WERI-Rb-1 (cell line): Measurements from ENCODE around the gene AAMP.

Source experiments
- DNase-seq: peaks from one replicate; pipeline ENCODE4 v3.0.0-alpha.2; 2020
- H3K27ac ChIP-seq: fragments of 250-450 bp; sonication (Bioruptor Pico); 2 replicates; pipeline ENCODE4 v1.5.1; 2020; ENCODE audit warnings: mild to moderate bottlenecking, moderate library complexity
- H3K27me3 ChIP-seq: fragments of 250-450 bp; sonication (Bioruptor Pico); 2 replicates; pipeline ENCODE4 v1.5.1; 2021; ENCODE audit warnings: mild to moderate bottlenecking, low read depth, moderate library complexity; ENCODE audit not compliant: insufficient read depth, severe bottlenecking
- H3K36me3 ChIP-seq: fragments of 250-450 bp; sonication (Bioruptor Pico); 2 replicates; pipeline ENCODE4 v1.5.1; 2020; ENCODE audit warnings: mild to moderate bottlenecking, moderate library complexity
- H3K4me3 ChIP-seq: 2 replicates; pipeline ENCODE4 v1.5.1; 2011; ENCODE audit warnings: low read depth, mild to moderate bottlenecking, control low read depth, low read length
- H3K9me3 ChIP-seq: fragments of 250-450 bp; sonication (Bioruptor Pico); 2 replicates; pipeline ENCODE4 v1.5.1; 2021; ENCODE audit warnings: mild to moderate bottlenecking, moderate library complexity; ENCODE audit not compliant: severe bottlenecking
- TF ChIP-seq, protein P1 (sequence below): IDR thresholded peaks from 2 replicates; pipeline ENCODE4 v1.5.1; 2011; ENCODE audit warnings: low read depth, mild to moderate bottlenecking, control low read depth, inconsistent platforms, low read length

Gene AAMP

DNA sequence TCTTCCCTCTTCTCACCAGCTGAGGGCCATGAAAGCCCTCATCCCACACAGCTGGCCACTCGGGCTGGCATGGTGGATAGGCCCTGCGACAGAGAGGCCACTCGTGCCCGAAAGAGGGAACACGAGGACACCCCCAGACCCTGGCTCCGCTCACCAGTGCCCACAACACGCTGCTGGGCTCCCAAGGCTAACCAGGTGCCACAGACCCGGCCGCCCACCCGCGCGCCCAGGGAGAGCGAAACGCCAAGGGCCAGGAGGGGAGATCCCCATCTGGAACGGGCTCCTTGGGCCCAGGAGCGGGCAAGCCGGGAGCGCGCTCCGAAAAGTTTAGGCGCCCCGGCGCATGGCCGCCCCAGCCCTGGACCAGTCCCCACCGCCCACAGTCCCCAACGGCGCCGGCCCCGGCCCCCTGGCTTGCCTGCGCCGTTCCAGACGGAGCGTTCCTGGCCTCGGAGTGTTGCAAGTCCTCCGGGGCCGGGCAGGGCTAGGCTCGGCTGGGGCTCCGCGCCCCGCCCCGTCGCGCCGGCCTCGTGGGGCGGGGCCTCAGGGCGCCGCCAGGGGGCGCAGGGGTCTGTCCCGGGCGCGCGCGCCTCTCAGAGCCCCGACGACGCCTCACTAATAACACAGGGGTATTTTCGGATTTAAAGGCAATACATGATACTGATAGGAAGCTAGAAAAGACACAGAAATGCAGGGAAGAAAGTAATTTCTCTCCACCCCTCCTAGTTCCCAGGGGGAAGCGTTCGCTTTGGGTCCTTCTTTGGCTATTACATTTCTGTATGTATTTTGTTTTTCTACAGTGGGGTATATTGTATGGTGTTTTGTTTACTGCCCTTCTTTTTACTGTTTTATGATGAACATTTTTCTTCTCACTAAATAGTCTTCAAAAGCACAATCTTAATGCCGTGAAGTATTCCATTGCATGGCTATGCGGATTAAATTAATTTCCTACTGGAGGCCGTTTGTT is 22.4 kb upstream of the AAMP start, which contains the start of gene TMBIM1:
TSS of gene TMBIM1 (minus strand) at position 456 of the 967 bp plus-strand sequence. CDS start 10,362 bp downstream, outside the sequence.
- Histone ChIP-seq H3K27me3 (no peaks in the 10 kb centered on the region), H3K36me3 (no peaks in the 10 kb centered on the region), H3K27ac (no peak within 1 kb of the TSS), H3K9me3 (no peaks in the 10 kb centered on the region), H3K4me3 (no peak within 1 kb of the TSS)
- no peak for DNase-seq
- TF ChIP-seq, protein P1, sequence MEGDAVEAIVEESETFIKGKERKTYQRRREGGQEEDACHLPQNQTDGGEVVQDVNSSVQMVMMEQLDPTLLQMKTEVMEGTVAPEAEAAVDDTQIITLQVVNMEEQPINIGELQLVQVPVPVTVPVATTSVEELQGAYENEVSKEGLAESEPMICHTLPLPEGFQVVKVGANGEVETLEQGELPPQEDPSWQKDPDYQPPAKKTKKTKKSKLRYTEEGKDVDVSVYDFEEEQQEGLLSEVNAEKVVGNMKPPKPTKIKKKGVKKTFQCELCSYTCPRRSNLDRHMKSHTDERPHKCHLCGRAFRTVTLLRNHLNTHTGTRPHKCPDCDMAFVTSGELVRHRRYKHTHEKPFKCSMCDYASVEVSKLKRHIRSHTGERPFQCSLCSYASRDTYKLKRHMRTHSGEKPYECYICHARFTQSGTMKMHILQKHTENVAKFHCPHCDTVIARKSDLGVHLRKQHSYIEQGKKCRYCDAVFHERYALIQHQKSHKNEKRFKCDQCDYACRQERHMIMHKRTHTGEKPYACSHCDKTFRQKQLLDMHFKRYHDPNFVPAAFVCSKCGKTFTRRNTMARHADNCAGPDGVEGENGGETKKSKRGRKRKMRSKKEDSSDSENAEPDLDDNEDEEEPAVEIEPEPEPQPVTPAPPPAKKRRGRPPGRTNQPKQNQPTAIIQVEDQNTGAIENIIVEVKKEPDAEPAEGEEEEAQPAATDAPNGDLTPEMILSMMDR, result no peak

DNA sequence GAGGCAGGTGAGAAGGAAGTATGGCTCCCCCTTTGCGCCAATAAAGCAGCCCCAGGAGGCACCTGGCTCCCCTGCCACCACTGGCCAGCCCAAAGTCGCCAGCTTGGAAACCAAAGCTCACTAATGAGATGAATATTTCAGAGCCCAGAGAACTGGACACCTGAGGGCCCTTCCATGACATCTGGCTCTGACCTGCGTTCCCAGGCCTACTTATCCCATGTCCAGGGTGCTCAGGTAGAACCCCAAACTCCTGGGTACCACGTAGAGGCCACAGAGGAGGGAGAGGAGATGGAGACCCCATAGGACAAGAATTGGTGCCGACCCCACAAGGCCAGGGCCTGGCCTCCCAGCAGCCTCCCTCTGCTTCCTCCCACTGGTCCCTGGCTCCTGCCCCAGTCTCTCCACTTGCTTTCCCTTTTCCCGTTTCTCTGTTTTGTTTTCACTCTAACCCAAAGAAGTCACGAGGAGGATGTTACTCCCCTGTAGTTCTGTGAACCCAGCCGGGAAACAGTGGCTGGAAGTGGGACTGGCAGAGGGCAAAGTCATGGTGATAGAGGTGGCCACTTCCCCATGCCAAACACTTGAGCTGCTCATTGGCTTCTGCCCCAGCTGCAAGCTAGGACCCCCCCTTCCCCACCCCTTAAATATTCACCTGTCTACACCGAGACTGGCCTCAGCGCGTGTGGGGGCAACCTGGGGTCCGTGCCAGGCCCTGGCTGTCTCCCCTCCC is 21.5 kb upstream of the AAMP start:
- TF ChIP-seq, protein P1, result no peak
- Histone ChIP-seq H3K9me3 (no peaks in the 10 kb centered on the region), H3K27ac (no peak overlapping the region), H3K4me3 (no peak overlapping the region), H3K36me3 (no peaks in the 10 kb centered on the region), H3K27me3 (no peaks in the 10 kb centered on the region)
- DNase-seq, result no peak

DNA sequence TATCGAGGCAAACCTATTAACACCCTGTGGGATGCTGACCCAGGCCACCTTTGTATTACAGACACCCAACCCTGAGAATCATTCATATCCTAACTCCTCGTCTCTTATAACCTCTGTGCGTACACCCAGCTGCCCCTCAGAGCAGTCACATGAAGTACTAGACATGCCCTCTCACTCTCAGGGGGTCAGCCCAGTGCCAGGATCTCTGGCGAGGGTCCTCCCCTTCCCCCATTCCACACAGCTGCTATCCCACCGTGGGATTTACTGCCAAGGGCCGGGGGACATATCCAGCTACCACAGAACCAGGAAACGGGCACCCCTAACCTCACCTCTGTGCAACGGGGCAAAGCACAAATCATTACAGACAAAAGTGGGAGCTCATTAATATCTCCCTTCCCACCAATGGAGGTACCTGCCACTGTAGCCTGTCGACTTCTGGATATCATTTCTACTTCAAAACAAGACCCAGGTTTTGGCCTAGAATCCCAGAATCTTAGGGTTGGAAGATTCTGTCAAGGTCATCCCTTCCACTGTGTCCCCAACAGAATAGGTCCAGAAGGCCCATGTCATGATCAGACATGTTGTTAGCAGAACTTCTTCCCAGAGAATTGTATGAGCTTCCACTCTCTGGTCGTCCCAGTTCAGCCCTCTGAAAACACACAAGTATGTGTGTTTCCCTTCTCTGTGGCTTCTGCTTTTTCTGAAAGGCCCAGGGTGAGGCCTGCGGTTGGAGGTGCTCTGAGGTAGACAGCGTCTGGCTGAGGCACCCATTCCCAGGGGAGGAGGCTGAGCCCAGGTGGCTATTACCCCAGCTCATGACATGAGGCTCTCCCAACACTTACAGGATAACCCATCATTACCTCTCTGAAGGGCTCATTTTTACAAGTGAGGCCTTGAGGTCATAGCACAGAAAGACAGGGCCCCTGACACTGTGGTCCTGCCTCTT is 20.7 kb upstream of the AAMP start:
- H3K9me3 ChIP-seq, result no peaks in the 10 kb centered on the region
- TF ChIP-seq, protein P1, result no peak
- no peaks in the 10 kb centered on the region for H3K36me3 ChIP-seq
- no peak overlapping the region for H3K27ac ChIP-seq
- no peak for DNase-seq
- H3K4me3 ChIP-seq, result no peak overlapping the region
- H3K27me3 ChIP-seq, result no peaks in the 10 kb centered on the region

DNA sequence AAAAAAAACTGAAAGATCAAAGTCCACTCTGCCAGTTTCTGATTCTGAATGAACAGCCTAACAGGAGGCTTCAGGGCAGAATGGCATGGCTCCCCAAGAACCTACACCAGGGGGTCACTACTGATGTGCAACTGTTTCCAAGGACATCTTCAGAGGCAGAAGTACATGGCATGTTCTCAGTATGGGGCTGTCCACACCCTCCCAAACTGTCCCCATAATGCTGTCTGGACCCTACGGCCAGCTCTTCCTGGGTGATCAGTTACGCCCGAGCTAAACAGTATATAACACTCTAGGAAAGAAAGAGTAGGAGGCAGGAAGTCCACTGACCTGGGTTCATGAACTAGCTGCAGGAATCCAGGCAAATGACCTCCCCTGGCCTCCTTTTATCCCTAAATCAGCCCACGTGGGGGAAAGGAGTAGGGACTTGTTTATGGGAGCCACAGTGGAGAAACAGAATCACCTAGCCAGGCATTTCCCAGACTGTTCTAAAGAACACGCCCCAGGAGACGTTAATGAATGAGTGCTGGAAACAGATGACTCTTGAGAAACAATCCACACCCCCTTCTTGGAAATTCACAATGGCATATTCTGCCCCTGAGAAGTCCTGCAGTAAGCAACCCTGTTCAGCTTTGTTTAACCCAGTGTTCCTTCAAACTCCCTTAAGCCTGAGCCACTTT is 19.8 kb upstream of the AAMP start:
- H3K36me3 ChIP-seq, result no peaks in the 10 kb centered on the region
- TF ChIP-seq, protein P1, result no peak
- no peak for DNase-seq
- H3K27ac ChIP-seq, result no peak overlapping the region
- H3K27me3 ChIP-seq, result no peaks in the 10 kb centered on the region
- no peaks in the 10 kb centered on the region for H3K9me3 ChIP-seq
- no peak overlapping the region for H3K4me3 ChIP-seq
